DOHH2 (cell line): Measurements from ENCODE around the gene ITPKC.

ENCODE experiments used
- CTCF ChIP-seq: fragments of 200-600 bp; sonication (generic); IDR thresholded peaks from one replicate; pipeline ENCODE4 v1.5.1; 2014; ENCODE audit warnings: antibody characterized with exemption, mild to moderate bottlenecking, low read depth, low read length; ENCODE audit not compliant: poor library complexity, severe bottlenecking
- EZH2phosphoT487 ChIP-seq: fragments of 200-600 bp; sonication (generic); IDR thresholded peaks from 2 replicates; pipeline ENCODE4 v1.6.1; 2017; ENCODE audit warnings: borderline replicate concordance, mild to moderate bottlenecking, antibody characterized with exemption, low read length, moderate library complexity, mixed read lengths

GRCh38 chr19:40723661-40724254 is 6.8 kb downstream of the ITPKC start:
- TF ChIP-seq CTCF (no peak), EZH2phosphoT487 (no peak)
